ENCODE measurements around the gene ADAM11.
"Not testable (repeated sequence)": the region's sequence is repeated elsewhere in the genome, so short reads cannot be mapped to it uniquely, and the experiment has no call there.

- TF ChIP-seq, protein P1, sequence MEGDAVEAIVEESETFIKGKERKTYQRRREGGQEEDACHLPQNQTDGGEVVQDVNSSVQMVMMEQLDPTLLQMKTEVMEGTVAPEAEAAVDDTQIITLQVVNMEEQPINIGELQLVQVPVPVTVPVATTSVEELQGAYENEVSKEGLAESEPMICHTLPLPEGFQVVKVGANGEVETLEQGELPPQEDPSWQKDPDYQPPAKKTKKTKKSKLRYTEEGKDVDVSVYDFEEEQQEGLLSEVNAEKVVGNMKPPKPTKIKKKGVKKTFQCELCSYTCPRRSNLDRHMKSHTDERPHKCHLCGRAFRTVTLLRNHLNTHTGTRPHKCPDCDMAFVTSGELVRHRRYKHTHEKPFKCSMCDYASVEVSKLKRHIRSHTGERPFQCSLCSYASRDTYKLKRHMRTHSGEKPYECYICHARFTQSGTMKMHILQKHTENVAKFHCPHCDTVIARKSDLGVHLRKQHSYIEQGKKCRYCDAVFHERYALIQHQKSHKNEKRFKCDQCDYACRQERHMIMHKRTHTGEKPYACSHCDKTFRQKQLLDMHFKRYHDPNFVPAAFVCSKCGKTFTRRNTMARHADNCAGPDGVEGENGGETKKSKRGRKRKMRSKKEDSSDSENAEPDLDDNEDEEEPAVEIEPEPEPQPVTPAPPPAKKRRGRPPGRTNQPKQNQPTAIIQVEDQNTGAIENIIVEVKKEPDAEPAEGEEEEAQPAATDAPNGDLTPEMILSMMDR (conservative IDR thresholded peaks at IDR 0.05), result not testable (repeated sequence)
- TF ChIP-seq ZFX (IDR thresholded peaks at IDR 0.05), result not testable (repeated sequence)
Observed at GRCh38 chr17:44818508-44818907, 59.7 kb downstream of the ADAM11 start.

Data from C4-2B (cell line).